Ammon's horn (tissue), 1 donor: Measurements from ENCODE around the gene MYH10.

Experiments used
- DNase-seq: peaks from one replicate; pipeline ENCODE4 v3.0.0-alpha.2; 2016; ENCODE audit warnings: low spot score

The MYH10 gene

DNA sequence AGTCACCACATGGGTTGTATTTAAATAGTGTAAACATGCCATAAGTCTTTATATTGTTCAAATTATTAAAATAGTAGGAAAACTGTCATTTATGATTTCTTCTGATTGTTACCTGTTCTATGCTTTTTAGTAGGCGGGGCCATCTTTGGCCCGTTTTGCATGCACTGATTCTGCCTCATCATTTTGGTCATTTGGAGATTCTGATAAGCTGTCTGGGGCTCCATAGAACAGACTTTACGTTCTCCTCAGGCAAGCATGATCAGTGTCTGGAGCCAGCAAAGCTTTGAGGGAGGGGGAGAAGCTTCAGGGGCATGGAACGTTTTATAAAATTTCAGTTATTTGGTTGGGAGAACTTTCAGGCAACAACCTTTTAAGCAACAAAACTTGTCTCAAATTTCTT, 186.0 kb downstream of the MYH10 start:
- DNase-seq = no peak

DNA sequence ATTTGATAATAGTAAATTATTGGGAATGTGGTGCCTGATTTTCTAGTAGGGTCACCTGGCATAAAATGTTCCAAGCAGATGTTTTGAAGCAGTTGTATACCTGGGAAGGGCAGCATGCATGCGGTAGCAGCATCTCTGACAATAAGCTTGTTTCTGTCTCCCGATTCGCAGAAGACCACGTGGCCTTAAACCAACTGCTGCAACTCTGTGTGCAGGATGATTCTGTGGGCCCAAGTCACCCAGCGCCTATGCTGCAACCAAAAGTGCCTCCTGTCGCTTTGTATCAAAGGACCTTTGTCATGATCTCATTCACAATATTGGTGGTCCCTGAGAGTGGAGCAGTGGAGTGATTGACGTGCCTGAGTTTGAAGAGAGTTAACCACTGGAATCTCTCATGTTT, 186.8 kb downstream of the MYH10 start:
- DNase-seq = peak; percentile 49

DNA sequence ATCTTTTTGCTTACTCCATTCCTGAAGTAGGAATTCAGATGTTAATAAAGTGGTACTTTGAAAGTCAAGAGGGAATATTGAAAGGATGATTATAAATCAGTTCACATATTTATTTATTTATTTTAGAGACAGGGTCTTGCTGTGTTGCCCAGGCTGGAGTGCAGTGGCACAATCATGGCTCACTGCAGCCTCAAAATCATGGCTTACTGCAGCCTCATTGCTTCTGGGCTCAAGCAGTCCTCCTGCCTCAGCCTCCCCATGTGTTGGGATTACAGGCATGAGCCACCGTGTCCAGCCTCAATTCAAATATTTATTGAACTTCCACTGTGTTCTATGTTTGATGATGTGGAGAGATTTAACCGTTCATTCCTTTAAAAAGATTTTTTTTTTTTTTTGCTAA, 188.2 kb downstream of the MYH10 start:
- DNase-seq = no peak

DNA sequence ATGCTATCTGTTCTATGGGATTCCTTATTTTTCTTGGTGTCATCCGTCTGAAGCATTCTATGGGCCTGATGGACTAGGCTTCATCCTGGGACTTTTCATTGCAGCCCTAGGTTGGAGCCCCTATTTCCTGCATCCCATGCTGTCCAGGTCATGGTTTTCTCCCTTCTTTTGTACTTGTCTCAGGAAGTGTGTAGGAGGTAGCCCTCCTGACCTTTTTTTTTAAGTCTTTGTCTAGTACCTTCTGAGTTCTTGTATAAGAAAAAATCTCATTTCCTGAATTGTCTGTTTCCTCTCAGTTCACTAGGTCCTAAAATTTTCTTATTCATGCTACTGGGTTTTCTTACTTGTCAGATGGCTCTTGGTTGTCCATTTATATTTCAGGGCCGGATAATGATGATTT, 188.8 kb downstream of the MYH10 start:
- no peak for DNase-seq

DNA sequence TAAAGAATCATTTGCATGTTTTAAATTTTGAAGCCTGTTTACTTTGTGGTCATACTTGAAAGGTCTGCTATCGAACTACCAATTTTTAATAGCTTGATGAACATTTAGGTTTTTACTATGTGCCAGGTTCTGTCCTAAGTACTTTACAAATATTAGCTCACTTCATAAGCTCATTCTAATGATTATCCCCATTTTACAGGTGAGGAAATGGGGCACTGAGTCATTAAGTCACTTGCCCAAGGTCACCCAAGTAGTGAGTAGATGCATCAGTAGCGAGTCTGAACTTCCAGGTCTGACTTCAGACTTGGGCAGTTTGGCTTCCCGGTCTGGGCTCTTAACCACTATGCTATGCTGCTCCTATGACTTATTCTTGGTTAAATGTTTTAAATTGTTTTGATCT, 190.8 kb downstream of the MYH10 start:
- DNase-seq = no peak

DNA sequence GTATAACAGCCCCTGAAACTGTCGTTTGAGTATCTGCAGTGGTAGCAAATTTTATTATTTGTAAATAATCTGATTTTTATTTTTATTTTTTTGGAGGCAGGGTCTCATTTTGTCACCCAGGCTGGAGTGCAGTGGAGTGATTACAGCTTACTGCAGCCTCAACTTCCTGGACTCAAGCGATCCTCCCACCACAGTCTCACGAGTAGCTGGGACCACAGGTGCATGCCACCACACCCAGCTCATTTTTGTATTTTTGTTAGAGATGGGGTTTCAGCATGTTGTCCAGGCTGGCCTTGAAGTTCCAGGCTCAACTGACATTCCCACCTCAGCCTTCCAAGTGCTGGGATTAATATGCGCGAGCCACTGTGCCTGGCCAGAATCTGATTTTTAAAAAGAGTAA, 192.1 kb downstream of the MYH10 start:
- DNase-seq = no peak

DNA sequence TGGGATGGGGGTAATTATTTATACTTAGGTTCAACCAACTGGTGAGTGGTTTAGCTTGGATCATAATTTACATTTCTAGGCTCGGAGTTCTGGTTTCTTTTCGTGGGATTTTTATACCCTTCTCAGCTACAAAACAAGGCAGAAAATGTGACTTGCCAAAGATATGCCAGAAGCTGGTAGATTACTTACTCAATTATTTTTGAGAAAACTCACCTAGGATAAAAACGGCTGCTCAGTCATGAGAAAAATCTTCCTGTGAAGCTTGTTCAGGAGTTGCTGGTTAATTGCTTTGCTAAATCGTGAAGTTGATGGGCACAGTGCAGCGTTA, 193.7 kb downstream of the MYH10 start:
- no peak for DNase-seq

DNA sequence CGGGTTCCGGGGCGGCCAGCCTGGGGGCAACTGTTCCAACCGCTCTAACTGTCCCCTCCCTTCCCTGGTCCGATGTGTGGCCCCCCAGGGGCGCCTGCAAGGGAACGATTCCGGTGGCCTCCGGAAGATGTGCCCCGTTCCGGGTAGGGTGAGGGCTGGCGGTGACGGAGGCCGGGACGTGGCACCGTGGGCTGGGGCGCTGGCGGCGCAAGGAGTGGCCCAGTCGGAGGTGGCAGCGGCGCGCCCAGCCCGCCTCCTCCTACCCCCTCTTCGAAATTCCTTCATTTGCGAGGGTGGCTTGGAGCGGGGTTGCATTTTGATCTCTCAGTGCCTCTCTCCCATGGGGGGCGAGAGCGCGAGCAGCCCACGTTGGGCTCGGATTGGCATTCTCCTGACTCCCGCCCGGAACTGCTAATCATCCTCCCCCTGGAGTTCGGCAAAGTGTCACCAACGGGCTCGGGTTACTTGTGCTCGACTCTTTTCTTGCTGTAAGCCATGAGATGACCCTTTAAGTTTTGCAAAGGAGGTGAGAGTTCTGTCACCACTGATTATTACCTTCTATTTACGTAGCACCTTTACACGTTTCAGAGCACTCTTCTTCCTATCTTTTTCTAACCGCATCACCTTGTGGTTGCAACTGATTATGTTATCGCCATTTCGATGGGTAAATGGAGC, 194.2 kb downstream of the MYH10 start:
- DNase-seq = peak; percentile 65

DNA sequence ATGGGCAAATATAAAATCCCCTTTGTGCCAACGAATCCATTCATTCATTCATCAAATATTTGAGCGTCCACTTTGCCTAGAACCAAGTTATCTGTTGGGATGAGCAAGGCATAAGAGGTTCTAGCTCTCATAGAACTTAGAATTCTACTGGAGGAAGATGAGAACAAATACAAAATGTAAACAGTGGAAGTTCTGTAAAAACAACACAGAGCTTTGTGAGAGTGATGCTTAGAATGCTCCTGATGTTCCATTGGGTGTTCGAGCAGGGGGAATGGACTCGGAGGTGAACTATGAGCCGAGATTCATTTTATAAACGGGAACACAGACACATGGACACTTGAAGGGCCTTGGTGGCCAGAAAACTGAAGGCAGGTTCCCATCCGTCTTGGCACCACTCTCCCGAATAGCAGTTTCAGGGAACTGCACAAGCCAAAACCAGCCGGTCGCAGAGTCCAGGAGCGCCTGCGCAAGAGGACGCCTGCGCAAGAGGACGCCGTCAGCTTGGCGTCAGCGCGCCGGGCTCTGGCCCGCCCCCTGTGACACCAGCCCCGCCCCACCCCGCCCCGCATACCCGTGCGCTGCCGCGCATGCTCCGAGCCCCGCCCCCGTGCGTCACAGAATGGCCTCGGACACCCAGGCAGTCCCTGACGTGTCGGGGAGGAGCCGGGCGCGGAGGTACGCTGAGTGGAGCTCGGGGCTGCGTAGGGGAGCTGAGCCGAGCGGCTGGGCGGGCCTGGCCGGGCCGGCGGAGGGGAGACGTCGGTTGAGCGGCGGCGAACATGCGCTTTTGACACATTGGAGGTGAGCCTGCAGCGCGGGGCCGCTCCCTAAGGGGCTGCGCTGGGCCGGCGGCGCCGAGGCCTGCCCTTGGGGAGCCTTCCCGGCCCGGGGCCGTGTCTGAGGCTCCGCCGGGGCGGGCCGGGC, 195.0 kb downstream of the MYH10 start, which contains the start of gene NDEL1:
TSS of gene NDEL1 (plus strand) at position 640 of the 924 bp plus-strand sequence. CDS start 8,388 bp downstream, outside the sequence.
- DNase-seq = peak; percentile 99

DNA sequence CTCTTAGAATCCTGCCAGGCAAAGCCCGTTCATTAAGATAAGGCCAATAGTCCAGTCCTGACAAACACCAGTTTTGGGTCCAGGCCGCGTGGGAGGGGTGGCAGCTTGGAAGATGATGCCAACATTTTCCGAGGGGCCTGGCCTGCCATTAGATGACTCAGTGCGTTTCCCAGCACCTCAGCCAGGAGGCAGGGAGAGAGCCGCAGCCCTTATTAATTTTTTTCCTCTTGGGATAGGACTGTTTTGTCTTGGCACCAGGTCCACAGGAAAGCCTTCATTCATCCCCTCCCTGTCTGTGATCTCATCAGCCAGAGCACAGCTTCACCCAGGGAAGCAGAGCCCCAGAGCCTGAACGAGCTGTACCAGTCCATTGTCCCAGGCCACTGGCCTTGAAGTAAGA, 199.6 kb downstream of the MYH10 start:
- DNase-seq = peak; percentile 26

DNA sequence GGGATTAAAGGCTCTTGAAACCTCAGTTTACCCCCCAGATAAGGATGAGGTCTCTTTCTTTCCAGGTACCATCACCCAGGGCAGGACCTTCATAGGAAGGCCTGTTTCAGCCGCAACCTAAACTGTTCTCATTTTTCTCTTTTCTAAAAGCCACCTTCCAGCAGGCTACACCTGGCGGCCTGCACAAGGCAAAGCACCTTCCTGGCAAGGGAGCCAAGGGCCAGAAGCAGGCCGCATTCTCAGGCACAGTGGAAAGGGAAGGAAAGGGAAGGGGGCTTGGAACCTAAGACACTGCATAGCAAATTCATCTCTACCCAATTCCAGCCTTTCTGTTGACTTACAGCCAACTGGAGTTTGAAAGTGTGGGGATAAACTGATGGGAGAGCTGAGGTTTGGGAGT, 203.7 kb downstream of the MYH10 start:
- no peak for DNase-seq

DNA sequence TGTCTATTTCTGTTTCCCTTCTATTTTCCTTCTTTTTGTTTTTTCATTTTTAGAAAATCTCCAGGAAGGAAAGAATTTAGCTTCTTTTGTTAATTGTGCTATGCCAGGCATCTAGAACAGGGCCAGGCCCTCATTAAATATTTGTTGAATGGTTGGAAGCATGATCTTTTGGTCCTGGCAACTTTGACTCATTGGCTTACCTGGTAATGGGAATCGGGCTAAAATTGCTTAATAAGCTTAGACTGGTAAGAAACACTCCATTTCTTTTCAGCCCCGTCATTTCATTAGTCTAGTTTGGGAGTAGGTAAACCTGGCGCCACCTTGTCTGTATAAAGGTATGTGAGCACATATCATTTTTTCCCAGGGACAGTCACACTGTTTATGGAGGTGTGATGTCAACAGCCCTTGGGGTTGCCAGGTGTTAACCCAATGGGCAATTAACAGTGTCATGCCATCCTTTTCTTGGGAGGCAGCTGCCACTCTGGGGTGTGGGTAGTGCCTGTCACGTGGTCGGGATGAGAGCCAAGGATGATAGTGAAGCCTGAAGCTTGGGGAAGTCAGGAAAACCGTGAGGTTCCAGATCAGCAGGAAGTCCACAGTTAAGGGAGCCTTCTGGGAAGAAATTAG, 204.3 kb downstream of the MYH10 start:
- DNase-seq = no peak
